SK-N-SH (cell line): ENCODE measurements around the gene ATL1. TPM values are rescaled to one million over a fixed set of nuclear protein-coding genes. Genes with fewer than 3 reads are reported as not detected.

Experiments
- CTCF ChIA-PET: fragments of 300-600, 350-600 bp; formaldehyde crosslinking; extraction: SDS; loops from one replicate; lab custom pipeline; 2021; lab: Yijun Ruan, JAX
- POLR2A ChIA-PET: fragments of 350-600 bp; sonication (Branson Sonifier 250); formaldehyde crosslinking; extraction: SDS; loops from one replicate; lab custom pipeline; 2020; ENCODE audit warnings: antibody characterized with exemption, inconsistent platforms; lab: Yijun Ruan, JAX
- DNase-seq: peaks from one replicate; pipeline ENCODE4 v3.0.0; 2012
- H2AFZ ChIP-seq: fragments of 200-600 bp; sonication (generic); 2 replicates; pipeline ENCODE4 v1.8.1; 2016; ENCODE audit warnings: antibody characterized with exemption, mild to moderate bottlenecking, low read depth
- H3F3A ChIP-seq: fragments of 200-600 bp; sonication (generic); replicated peaks from 2 replicates; pipeline ENCODE3; 2016; ENCODE audit warnings: antibody characterized with exemption, mild to moderate bottlenecking; ENCODE audit not compliant: insufficient read depth
- H3K27ac ChIP-seq, 2 experiments: fragments of 200-500 bp in 1 of 2; fragments of 200-600 bp in 1 of 2; sonication (Bioruptor generic) in 1 of 2; sonication (generic), shearing (Covaris generic) in 1 of 2; 2 replicates each; pipeline versions ENCODE4 v1.5.1 to v1.6.1; 2014 to 2016; ENCODE audit warnings: low read depth in 2 of 2, inconsistent platforms in 1 of 2, low read length in 1 of 2, mild to moderate bottlenecking in 1 of 2, mixed read lengths in 1 of 2
- H3K27me3 ChIP-seq: fragments of 200-600 bp; sonication (generic), shearing (Covaris generic); 2 replicates; pipeline ENCODE4 v1.6.1; 2016; ENCODE audit warnings: mixed run types; ENCODE audit not compliant: insufficient read depth
- H3K36me3 ChIP-seq, 2 experiments: fragments of 200-500 bp in 1 of 2; fragments of 200-600 bp in 1 of 2; sonication (Bioruptor generic) in 1 of 2; sonication (generic) in 1 of 2; replicated peaks in 1 of 2; 2 replicates each; pipeline versions ENCODE3 to v1.5.1; 2014 to 2016; ENCODE audit warnings: low read length in 1 of 2, mild to moderate bottlenecking in 1 of 2; ENCODE audit not compliant: insufficient read depth in 2 of 2, control insufficient read depth in 1 of 2
- H3K4me1 ChIP-seq, 2 experiments: fragments of 200-500 bp in 1 of 2; fragments of 200-600 bp in 1 of 2; sonication (Bioruptor generic) in 1 of 2; sonication (generic), shearing (Covaris generic) in 1 of 2; 2 replicates each; pipeline versions ENCODE4 v1.5.1 to v1.6.1; 2014 to 2016; ENCODE audit warnings: low read depth in 1 of 2, low read length in 1 of 2, mixed run types in 1 of 2; ENCODE audit not compliant: insufficient read depth in 2 of 2, control insufficient read depth in 1 of 2
- H3K4me2 ChIP-seq: fragments of 200-600 bp; sonication (generic), shearing (Covaris generic); 2 replicates; pipeline ENCODE4 v1.6.1; 2017; ENCODE audit warnings: mixed run types
- H3K4me3 ChIP-seq, 2 experiments: fragments of 200-500 bp in 1 of 2; fragments of 200-600 bp in 1 of 2; sonication (Bioruptor generic) in 1 of 2; sonication (generic), shearing (Covaris generic) in 1 of 2; 2 replicates each; pipeline versions ENCODE4 v1.5.1 to v1.8.1; 2014 to 2016; ENCODE audit warnings: low read depth in 2 of 2, inconsistent platforms in 1 of 2, low read length in 1 of 2, mild to moderate bottlenecking in 1 of 2, mixed read lengths in 1 of 2, moderate library complexity in 1 of 2
- H3K79me2 ChIP-seq: fragments of 200-600 bp; sonication (generic); 2 replicates; pipeline ENCODE4 v1.8.1; 2017; ENCODE audit warnings: mild to moderate bottlenecking; ENCODE audit not compliant: insufficient read depth
- H3K9ac ChIP-seq: fragments of 200-600 bp; sonication (generic); 2 replicates; pipeline ENCODE4 v1.6.1; 2017; ENCODE audit warnings: mixed run types
- H3K9me2 ChIP-seq: fragments of 200-600 bp; sonication (generic); 2 replicates; pipeline ENCODE4 v1.6.1; 2017; ENCODE audit warnings: mixed run types
- H3K9me3 ChIP-seq: fragments of 200-600 bp; sonication (generic); 2 replicates; pipeline ENCODE4 v1.6.1; 2017; ENCODE audit warnings: mixed run types, mild to moderate bottlenecking, moderate library complexity
- H4K20me1 ChIP-seq: fragments of 200-600 bp; sonication (generic); 2 replicates; pipeline ENCODE4 v1.6.1; 2017; ENCODE audit warnings: mild to moderate bottlenecking, mixed run types; ENCODE audit not compliant: insufficient read depth
- ELF1 ChIP-seq: IDR thresholded peaks from 2 replicates; pipeline ENCODE4 v1.4.0; 2012
- EP300 ChIP-seq, 2 experiments: IDR thresholded peaks; 2 replicates each; pipeline versions ENCODE4 v1.4.0 to v1.6.1; 2012; ENCODE audit warnings: borderline replicate concordance in 1 of 2, low read depth in 1 of 2, low read length in 1 of 2
- FOSL2 ChIP-seq: IDR thresholded peaks from 2 replicates; pipeline ENCODE4 v1.4.0; 2012; ENCODE audit warnings: low read depth, mild to moderate bottlenecking, moderate library complexity, borderline replicate concordance
- FOXJ3 ChIP-seq: sonication (generic); formaldehyde crosslinking; IDR thresholded peaks from 2 replicates; pipeline ENCODE4 v1.5.1; 2020; ENCODE audit warnings: mild to moderate bottlenecking, missing genetic modification reagents
- FOXM1 ChIP-seq: IDR thresholded peaks from 2 replicates; pipeline ENCODE4 v1.4.0; 2012; ENCODE audit warnings: low read depth, mild to moderate bottlenecking
- MEF2A ChIP-seq: IDR thresholded peaks from 2 replicates; pipeline ENCODE4 v1.4.0; 2012; ENCODE audit warnings: low read depth, borderline replicate concordance
- MXI1 ChIP-seq: IDR thresholded peaks from 2 replicates; pipeline ENCODE4 v1.6.1; 2012; ENCODE audit warnings: mild to moderate bottlenecking, low read depth, low read length, improper control_type of control experiment
- NFIC ChIP-seq: IDR thresholded peaks from 2 replicates; pipeline ENCODE4 v1.4.0; 2012; ENCODE audit warnings: borderline replicate concordance
- RXRA ChIP-seq: IDR thresholded peaks from 2 replicates; pipeline ENCODE4 v1.4.0; 2012; ENCODE audit warnings: low read depth, mild to moderate bottlenecking, borderline replicate concordance
- SIN3A ChIP-seq: IDR thresholded peaks from 2 replicates; pipeline ENCODE4 v1.6.1; 2012; ENCODE audit warnings: low read depth, mild to moderate bottlenecking, low read length, moderate library complexity, borderline replicate concordance
- TAF1 ChIP-seq: IDR thresholded peaks from 2 replicates; pipeline ENCODE4 v1.6.1; 2012; ENCODE audit warnings: low read depth, mild to moderate bottlenecking, low read length, moderate library complexity, borderline replicate concordance
- TCF12 ChIP-seq: IDR thresholded peaks from 2 replicates; pipeline ENCODE4 v1.4.0; 2012
- TEAD4 ChIP-seq: IDR thresholded peaks from 2 replicates; pipeline ENCODE4 v1.4.0; 2012; ENCODE audit warnings: mild to moderate bottlenecking, borderline replicate concordance; ENCODE audit not compliant: insufficient read depth
- WGBS: methylation state at CpG from one replicate; pipeline ENCODE4 v1.1.6; 2017; ENCODE audit warnings: low lambda C conversion rate; 5-methylcytosine and 5-hydroxymethylcytosine counted together
- polyA plus RNA-seq, 3 experiments: library from polyadenylated mRNA; depleted of rRNA; stranded (reverse); fragments of >200 nt; gene quantifications; 2 replicates each; pipeline ENCODE4 v1.2.3, GENCODE V29; 2012
- TF ChIP-seq, protein P1 (sequence below): IDR thresholded peaks from 2 replicates; pipeline ENCODE4; 2012
- TF ChIP-seq, protein P2 (sequence below): fragments of 200-600 bp; sonication (generic); IDR thresholded peaks from 2 replicates; pipeline ENCODE4 v1.6.1; 2017; ENCODE audit warnings: antibody characterized with exemption, mild to moderate bottlenecking, moderate library complexity
- TF ChIP-seq, protein P3 (sequence below): fragments of 150-350 bp; IDR thresholded peaks from 2 replicates; pipeline ENCODE4 v1.6.1; 2017; ENCODE audit warnings: antibody characterized with exemption, low read length, low read depth, borderline replicate concordance
- TF ChIP-seq, protein P4 (sequence below): fragments of 150-350 bp; IDR thresholded peaks from 2 replicates; pipeline ENCODE4 v1.6.1; 2016; ENCODE audit warnings: mild to moderate bottlenecking, low read depth, low read length

The ATL1 gene
- polyA plus RNA-seq, 1 of the 3 experiments (the other 2 are of a cell fraction) = 7.3 TPM

DNA sequence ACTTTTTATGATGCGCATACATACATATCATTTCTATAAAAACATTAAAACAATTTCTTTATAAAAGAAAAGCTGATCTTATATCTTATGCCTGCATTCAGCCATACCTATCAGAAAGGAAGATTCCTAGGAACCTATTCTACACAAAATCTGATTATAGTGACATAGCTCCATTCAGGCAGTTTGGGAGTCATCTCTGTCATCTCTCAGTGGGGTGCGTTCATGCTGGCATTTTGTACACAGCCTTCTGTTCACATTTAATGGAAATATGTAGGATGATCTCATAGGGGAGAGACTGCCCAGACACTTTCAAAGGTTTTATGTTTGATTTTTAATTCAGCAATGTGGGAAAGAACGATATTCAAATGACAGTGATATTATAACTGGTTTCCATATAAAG lies 52.9 kb downstream of the ATL1 start:
- H3K4me3 ChIP-seq = no peak overlapping the region
- POLR2A ChIA-PET = no interaction called here
- H3K4me2 ChIP-seq = no peak overlapping the region
- H2AFZ ChIP-seq = no peak overlapping the region
- H3K9me2 ChIP-seq = no peaks in the 10 kb centered on the region
- no peaks in the 10 kb centered on the region for H3K27me3 ChIP-seq
- H3F3A ChIP-seq = no peaks in the 10 kb centered on the region
- TF ChIP-seq, protein P1, sequence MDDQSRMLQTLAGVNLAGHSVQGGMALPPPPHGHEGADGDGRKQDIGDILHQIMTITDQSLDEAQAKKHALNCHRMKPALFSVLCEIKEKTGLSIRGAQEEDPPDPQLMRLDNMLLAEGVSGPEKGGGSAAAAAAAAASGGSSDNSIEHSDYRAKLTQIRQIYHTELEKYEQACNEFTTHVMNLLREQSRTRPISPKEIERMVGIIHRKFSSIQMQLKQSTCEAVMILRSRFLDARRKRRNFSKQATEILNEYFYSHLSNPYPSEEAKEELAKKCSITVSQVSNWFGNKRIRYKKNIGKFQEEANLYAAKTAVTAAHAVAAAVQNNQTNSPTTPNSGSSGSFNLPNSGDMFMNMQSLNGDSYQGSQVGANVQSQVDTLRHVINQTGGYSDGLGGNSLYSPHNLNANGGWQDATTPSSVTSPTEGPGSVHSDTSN = no peak
- no peak for TF ChIP-seq NFIC
- TF ChIP-seq FOSL2 = no peak
- no peak for TF ChIP-seq ELF1
- TF ChIP-seq, protein P2, sequence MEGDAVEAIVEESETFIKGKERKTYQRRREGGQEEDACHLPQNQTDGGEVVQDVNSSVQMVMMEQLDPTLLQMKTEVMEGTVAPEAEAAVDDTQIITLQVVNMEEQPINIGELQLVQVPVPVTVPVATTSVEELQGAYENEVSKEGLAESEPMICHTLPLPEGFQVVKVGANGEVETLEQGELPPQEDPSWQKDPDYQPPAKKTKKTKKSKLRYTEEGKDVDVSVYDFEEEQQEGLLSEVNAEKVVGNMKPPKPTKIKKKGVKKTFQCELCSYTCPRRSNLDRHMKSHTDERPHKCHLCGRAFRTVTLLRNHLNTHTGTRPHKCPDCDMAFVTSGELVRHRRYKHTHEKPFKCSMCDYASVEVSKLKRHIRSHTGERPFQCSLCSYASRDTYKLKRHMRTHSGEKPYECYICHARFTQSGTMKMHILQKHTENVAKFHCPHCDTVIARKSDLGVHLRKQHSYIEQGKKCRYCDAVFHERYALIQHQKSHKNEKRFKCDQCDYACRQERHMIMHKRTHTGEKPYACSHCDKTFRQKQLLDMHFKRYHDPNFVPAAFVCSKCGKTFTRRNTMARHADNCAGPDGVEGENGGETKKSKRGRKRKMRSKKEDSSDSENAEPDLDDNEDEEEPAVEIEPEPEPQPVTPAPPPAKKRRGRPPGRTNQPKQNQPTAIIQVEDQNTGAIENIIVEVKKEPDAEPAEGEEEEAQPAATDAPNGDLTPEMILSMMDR = no peak
- no peak for TF ChIP-seq RXRA
- TF ChIP-seq MXI1 = no peak
- TF ChIP-seq TEAD4 = no peak
- TF ChIP-seq FOXJ3 = no peak
- TF ChIP-seq, protein P3, sequence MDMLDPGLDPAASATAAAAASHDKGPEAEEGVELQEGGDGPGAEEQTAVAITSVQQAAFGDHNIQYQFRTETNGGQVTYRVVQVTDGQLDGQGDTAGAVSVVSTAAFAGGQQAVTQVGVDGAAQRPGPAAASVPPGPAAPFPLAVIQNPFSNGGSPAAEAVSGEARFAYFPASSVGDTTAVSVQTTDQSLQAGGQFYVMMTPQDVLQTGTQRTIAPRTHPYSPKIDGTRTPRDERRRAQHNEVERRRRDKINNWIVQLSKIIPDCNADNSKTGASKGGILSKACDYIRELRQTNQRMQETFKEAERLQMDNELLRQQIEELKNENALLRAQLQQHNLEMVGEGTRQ = no peak
- TF ChIP-seq MEF2A = no peak
- no peak for TF ChIP-seq TCF12
- no peaks in the 10 kb centered on the region for H3K9me3 ChIP-seq
- WGBS = 87% methylated on average over 3 of the region's 3 CpGs
- peaks cover 0 to 22% of the 10 kb centered on the region in 2 experiments for H3K36me3 ChIP-seq
- DNase-seq = no peak
- H4K20me1 ChIP-seq = no peaks in the 10 kb centered on the region
- no peaks in the 10 kb centered on the region; a peak in 1 of 4 replicates for H3K4me1 ChIP-seq
- no peak overlapping the region for H3K9ac ChIP-seq
- CTCF ChIA-PET = interaction anchor here (0.6 to 1.5 kb wide), 2 partner anchors 9 to 12 kb away, joined by 3 read pairs; no protein-coding TSS in a partner anchor
- H3K79me2 ChIP-seq = no peaks in the 10 kb centered on the region
- no peak overlapping the region for H3K27ac ChIP-seq

DNA sequence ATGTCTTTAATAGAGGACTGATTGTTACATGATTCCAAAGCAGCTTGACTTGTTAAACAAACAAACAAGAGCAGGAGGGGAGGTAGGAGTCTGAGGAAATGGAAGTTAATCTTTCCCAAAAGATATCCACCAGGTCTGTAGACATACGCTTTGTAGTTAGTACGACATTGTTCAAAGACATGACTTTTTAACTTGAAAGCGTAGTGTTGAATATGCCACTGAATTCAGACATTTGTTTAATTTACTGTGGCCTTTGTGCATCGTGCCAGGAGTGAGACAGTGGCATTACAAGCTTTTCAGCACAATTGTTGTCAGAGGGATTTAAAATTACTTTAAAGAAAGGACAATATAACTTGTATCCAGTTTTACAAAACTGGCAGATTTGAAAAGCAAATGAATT lies 55.1 kb downstream of the ATL1 start:
- Histone ChIP-seq H4K20me1 (no peaks in the 10 kb centered on the region), H3K9me3 (no peaks in the 10 kb centered on the region), H2AFZ (no peak overlapping the region), H3K9me2 (no peaks in the 10 kb centered on the region), H3K4me3 (no peak overlapping the region), H3K4me1 (peaks cover 0 to 3% of the 10 kb centered on the region in 2 experiments; a peak in 2 of 4 replicates), H3K36me3 (peaks cover 0 to 22% of the 10 kb centered on the region in 2 experiments), H3K4me2 (no peak overlapping the region), H3F3A (no peaks in the 10 kb centered on the region), H3K27ac (no peak overlapping the region), H3K27me3 (no peaks in the 10 kb centered on the region), H3K9ac (no peak overlapping the region), H3K79me2 (no peaks in the 10 kb centered on the region)
- TF ChIP-seq, protein P4, sequence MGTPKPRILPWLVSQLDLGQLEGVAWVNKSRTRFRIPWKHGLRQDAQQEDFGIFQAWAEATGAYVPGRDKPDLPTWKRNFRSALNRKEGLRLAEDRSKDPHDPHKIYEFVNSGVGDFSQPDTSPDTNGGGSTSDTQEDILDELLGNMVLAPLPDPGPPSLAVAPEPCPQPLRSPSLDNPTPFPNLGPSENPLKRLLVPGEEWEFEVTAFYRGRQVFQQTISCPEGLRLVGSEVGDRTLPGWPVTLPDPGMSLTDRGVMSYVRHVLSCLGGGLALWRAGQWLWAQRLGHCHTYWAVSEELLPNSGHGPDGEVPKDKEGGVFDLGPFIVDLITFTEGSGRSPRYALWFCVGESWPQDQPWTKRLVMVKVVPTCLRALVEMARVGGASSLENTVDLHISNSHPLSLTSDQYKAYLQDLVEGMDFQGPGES = no peak
- TF ChIP-seq SIN3A = no peak
- no peak for TF ChIP-seq EP300 (IDR thresholded peaks at IDR 0.05; ENCODE audit: borderline replicate concordance in 1 of 2, low read depth in 1 of 2, low read length in 1 of 2)
- TF ChIP-seq, protein P3 = no peak
- TF ChIP-seq FOXM1 = no peak
- no peak for TF ChIP-seq TAF1
- 68% methylated on average over 4 of the region's 4 CpGs for WGBS
- no peak for DNase-seq
- CTCF ChIA-PET = interaction anchor here (0.8 to 3.8 kb wide), 5 partner anchors 9 to 272 kb away, joined by 3 to 15 read pairs (median 4); no protein-coding TSS in a partner anchor
- POLR2A ChIA-PET = no interaction called here
